NCI-H82 (cell line): Measurements from ENCODE around the gene DNASE2B.
"Not testable (repeated sequence)": the region's sequence is repeated elsewhere in the genome, so short reads cannot be mapped to it uniquely, and the experiment has no call there.

Experiments
- DNase-seq: peaks from one replicate; lab custom pipeline; 2025; lab: John Stamatoyannopoulos, UW

DNASE2B gene

GRCh38 chr1:84412316-84412942 is 14.1 kb downstream of the DNASE2B start:
- DNase-seq, result no peak

- DNase-seq, result no peak
Measured at GRCh38 chr1:84415396-84415795, 17.1 kb downstream of the DNASE2B start.

GRCh38 chr1:84422909-84423308 is 24.6 kb downstream of the DNASE2B start:
- no peak for DNase-seq

DNA sequence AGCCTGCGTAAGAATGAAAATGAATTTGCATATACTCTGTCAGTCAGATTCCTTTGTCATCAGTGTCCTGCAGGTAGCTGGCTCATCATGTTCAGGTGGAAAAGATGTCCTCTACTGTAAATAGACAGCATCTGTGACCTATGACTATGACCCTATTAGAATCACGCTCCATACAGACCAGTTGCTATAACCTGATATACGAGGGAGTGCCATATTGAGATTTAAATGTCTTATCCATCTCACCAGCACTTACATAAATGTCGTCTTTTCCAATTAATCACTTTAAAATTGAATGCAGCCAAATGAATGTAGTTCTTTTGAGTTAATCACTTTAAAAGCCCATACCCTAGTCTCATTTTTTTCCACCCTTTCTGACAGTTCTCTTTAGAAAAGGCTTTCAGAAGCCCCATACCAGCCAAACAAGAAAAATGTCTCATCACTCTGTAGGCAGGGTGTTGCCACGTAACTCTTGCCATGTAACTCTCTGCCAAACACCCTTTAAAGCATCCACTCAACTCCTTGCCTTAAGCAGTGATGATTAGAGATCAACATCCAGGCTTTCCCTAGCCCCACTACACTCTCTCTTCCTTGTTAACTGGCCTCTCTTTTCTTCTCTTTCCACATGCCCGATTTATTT is 26.3 kb downstream of the DNASE2B start:
- no peak for DNase-seq

- no peak for DNase-seq
Measured at GRCh38 chr1:84425150-84425896, 27.0 kb downstream of the DNASE2B start.

- DNase-seq, result no peak
Measured at GRCh38 chr1:84426376-84426775, 28.1 kb downstream of the DNASE2B start.

DNA sequence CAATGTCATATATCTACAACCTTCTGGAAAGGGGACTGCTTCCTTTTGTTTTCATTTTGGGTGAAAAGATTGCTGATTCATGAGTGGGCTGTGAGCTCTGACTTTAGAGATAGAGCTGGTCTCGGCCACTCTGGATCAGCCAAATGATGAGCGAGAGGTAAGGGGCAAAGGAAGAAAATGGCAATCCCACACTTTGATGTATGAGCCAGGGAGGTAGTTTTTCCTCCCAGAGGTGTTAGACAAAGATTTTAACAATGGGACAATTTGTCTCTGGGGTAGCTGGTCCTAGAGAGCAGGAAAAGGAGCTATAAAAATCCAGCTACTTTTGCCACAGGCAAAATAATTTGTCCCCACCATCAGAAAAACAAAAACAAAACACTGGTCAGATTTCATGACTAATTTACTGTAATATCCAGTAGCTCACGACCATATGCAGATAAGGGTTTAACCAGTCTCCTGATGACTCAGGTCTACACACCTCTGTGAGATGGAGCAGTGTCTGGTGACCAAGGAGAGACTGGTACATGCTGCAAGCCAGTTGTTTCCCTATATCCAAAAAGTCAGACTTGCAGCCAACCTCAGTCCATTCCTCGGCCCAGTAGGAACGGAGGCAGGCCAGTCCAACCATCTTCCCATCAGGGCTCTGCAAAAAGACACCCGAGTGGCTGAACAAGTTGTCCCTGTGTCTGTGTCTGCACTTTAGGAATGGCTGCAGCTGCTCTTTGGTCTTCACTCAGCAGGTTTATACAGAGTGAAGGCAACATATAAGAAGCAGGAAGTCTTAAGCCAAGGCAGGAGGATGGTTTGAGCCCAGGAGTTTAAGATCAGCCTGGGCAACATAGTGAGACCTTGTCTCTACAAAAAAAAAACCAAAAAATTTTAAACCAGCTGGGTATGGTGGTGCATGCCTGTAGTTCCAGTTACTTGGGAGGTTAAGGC is 29.2 kb downstream of the DNASE2B start:
- DNase-seq, result no peak

DNA sequence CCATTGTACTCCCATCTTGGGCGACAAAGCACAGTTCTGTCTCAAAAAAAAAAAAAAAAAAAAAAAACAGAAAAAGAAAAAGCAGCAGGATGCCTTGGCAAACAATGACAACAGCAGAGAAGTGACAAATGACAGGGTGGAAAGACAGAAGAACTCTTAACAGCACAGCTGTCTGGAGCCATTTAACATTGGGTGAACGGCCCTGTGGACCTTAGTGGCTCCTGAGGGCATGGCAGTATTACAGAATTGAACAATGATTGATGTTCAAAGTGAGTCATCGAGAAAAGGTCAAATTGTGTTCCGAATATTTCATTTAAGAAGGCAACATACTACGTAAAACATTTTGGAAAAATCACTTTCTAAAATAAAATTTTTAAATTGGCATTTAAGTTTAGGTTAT is 30.0 kb downstream of the DNASE2B start:
- no peak for DNase-seq

- no peak for DNase-seq
Measured at GRCh38 chr1:84429231-84429630, 30.9 kb downstream of the DNASE2B start.

DNA sequence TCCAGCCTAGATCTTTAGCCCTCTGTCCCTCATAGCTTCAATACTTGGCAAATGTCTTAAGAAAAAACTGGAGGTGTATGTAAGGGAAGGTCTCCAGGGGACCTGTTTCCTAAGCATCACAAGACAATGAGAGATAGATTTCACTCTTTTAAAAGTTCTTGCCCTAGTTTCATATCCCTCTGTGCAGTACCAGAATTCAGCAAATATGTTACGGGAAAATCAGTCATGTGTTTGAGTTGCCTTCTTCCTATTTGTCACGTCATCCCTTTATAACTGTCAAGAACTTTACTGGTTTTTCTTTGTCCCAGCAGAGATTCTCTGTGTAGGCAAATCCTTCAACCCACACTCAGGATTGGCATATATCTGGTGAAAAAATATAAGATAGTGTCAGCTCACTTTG is 32.3 kb downstream of the DNASE2B start:
- DNase-seq, result no peak

GRCh38 chr1:84433258-84434080 is 35.2 kb downstream of the DNASE2B start:
- peak; percentile 82 for DNase-seq

DNA sequence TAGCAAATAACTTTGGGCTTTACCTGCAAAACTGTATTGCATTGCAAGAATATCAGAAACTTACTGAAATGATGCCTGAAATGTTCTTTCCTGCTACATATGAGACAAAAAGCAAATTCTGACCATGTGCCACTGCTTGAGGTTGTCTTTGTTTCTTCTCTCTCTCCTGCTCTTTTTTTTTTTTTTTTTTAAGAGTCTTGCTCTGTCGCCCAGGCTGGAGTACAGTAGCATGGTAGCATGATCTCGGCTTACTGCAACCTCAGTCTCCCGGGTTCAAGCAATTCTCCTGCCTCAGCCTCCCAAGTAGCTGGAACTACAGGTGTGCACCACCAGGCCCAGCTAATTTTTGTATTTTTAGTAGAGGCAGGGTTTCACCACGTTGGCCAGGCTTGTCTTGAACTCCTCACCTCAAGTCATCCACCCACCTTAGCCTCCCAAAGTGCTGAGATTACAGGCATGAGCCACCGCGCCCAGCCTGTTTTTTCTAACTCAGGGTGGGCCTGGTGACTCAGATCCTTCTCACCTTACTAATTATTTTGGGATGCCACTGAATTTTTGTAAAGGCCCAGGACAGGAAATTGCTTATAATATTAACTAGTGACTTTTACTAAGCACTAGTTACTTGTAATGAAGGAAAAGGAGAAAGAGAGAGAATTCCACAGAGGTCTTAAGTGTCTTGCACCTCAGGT is 35.9 kb downstream of the DNASE2B start:
- no peak for DNase-seq

DNA sequence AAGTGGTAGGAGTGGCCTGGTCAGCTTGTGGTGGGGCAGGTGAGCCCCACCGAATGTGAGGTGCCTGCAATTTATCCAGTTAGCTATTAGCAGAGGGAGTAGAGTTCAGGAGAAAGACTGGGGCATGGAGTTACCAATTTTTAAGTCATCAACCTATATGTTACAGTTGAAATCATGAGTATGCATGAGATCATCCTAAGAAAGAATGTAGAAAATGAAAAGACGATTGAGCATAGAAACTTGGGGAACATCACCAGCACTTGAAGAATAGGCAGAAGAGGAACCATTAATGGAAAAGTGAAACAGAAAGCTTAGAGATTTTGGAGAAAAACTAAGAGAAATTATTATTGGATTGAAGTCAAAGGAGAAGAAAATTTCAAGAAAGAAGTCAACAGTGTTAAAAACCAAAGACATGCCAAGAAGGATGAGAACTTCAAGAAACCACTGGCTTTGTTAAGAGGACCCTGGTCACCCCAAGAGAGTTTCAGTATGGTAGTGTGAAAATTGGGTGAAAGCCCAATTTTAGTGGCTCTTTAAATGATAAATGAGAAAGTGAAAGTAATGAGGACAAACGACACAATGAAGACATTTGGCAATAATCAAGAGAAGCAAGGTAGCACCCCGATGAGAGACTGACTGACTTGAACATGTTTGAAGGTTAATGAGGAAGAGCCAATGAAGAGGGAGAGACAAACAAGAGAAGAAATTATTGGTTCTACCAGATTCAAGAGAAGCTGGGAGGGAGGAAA is 36.7 kb downstream of the DNASE2B start:
- DNase-seq, result no peak

- DNase-seq, result no peak
Measured at GRCh38 chr1:84436876-84437655, 38.8 kb downstream of the DNASE2B start.

- peak; percentile 61 for DNase-seq
Measured at GRCh38 chr1:84442256-84442655, 44.0 kb downstream of the DNASE2B start.

GRCh38 chr1:84442747-84443646 is 44.7 kb downstream of the DNASE2B start:
- not testable (repeated sequence) for DNase-seq

DNA sequence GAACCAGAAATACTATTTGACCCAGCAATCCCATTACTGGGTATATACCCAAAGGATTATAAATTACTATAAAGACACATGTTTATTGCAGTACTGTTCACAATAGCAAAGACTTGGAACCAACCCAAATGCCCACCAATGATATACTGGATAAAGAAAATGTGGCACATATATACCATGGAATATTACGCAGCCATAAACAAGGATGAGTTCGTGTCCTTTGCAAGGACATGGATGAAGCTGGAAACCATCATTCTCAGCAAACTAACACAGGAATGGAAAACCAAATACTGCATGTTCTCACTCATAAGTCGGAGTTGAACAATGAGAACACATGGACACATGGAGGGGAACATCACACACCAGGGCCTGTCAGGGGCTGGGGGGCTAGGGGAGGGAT is 50.4 kb downstream of the DNASE2B start:
- not testable (repeated sequence) for DNase-seq

- DNase-seq, result no peak
Measured at GRCh38 chr1:84450910-84451309, 52.6 kb downstream of the DNASE2B start.
